GM21825 (cell line): Measurements from ENCODE around the gene KIF18A.
"Not testable (repeated sequence)": the region's sequence is repeated elsewhere in the genome, so short reads cannot be mapped to it uniquely, and the experiment has no call there.

Experiments
- ATAC-seq: cut with Tn5 transposase; IDR thresholded peaks from one replicate; pipeline ENCODE4 v1.9.1; 2021; ENCODE audit warnings: mild to moderate bottlenecking, moderate library complexity; ENCODE audit not compliant: unreplicated experiment

The KIF18A gene

GRCh38 chr11:28107750-28108618 lies at the start of gene KIF18A, which contains the start of gene METTL15:
Gene KIF18A (minus strand): TSS chr11:28108156. CDS start chr11:28097947, 10,209 bp downstream.
Gene METTL15 (plus strand): TSS chr11:28108388. CDS start chr11:28113335, 4,947 bp downstream.
- peak; percentile 95 for ATAC-seq

GRCh38 chr11:28153586-28153985 lies 45.6 kb upstream of the KIF18A start:
- ATAC-seq, result no peak

GRCh38 chr11:28152743-28153142 lies 44.8 kb upstream of the KIF18A start:
- no peak for ATAC-seq

- ATAC-seq, result no peak
Measured at GRCh38 chr11:28146123-28146751, 38.3 kb upstream of the KIF18A start.

- no peak for ATAC-seq
Measured at GRCh38 chr11:28144808-28145207, 36.9 kb upstream of the KIF18A start.

GRCh38 chr11:28142724-28143123 lies 34.8 kb upstream of the KIF18A start:
- no peak for ATAC-seq

- ATAC-seq, result no peak
Measured at GRCh38 chr11:28140689-28141455, 32.9 kb upstream of the KIF18A start.

GRCh38 chr11:28139841-28140415 lies 32.0 kb upstream of the KIF18A start:
- no peak for ATAC-seq

- no peak for ATAC-seq
Measured at GRCh38 chr11:28137832-28138231, 29.9 kb upstream of the KIF18A start.

GRCh38 chr11:28137366-28137765 lies 29.4 kb upstream of the KIF18A start:
- no peak for ATAC-seq

GRCh38 chr11:28136157-28136556 lies 28.2 kb upstream of the KIF18A start:
- ATAC-seq, result not testable (repeated sequence)

GRCh38 chr11:28133146-28133545 lies 25.2 kb upstream of the KIF18A start:
- ATAC-seq, result no peak

- ATAC-seq, result no peak
Measured at GRCh38 chr11:28132548-28132947, 24.6 kb upstream of the KIF18A start.

GRCh38 chr11:28123151-28123581 lies 15.2 kb upstream of the KIF18A start:
- no peak for ATAC-seq

- ATAC-seq, result no peak
Measured at GRCh38 chr11:28117712-28118111, 9.8 kb upstream of the KIF18A start.

GRCh38 chr11:28114731-28115130 lies 6.8 kb upstream of the KIF18A start:
- no peak for ATAC-seq

- no peak for ATAC-seq
Measured at GRCh38 chr11:28114116-28114515, 6.2 kb upstream of the KIF18A start.

GRCh38 chr11:28110821-28111200 lies 2.9 kb upstream of the KIF18A start:
- no peak for ATAC-seq

GRCh38 chr11:28110108-28110820 lies 2.3 kb upstream of the KIF18A start:
- peak; percentile 36 for ATAC-seq

- ATAC-seq, result no peak
Measured at GRCh38 chr11:28108958-28109357, 1.0 kb upstream of the KIF18A start.
